HFFc6 (cell line): ENCODE results near the gene PPIL4. TPM values are rescaled to one million over a fixed set of nuclear protein-coding genes. Genes with fewer than 3 reads are reported as not detected.

Source experiments
- DNase-seq: peaks from one replicate; pipeline ENCODE4 v3.0.0-alpha.2; 2018
- H3K27ac Mint-ChIP-seq: 2 replicates; pipeline ENCODE4 v1.8.0; 2020; ENCODE audit warnings: mild to moderate bottlenecking, mixed read lengths
- H3K27me3 Mint-ChIP-seq: 2 replicates; pipeline ENCODE4 v1.8.0; 2021; ENCODE audit warnings: mild to moderate bottlenecking, moderate library complexity, mixed read lengths; ENCODE audit not compliant: insufficient read depth
- H3K36me3 Mint-ChIP-seq: 2 replicates; pipeline ENCODE4 v1.8.0; 2021; ENCODE audit warnings: low read depth, mixed read lengths
- H3K4me1 Mint-ChIP-seq: 2 replicates; pipeline ENCODE4 v1.8.0; 2020; ENCODE audit warnings: low read depth, mixed read lengths
- H3K4me3 Mint-ChIP-seq: 2 replicates; pipeline ENCODE4 v1.8.0; 2020; ENCODE audit warnings: mild to moderate bottlenecking, moderate library complexity, mixed read lengths
- H3K9me3 Mint-ChIP-seq: 2 replicates; pipeline ENCODE4 v1.8.0; 2020; ENCODE audit warnings: mild to moderate bottlenecking, mixed read lengths
- CTCF ChIP-seq: fragments of 200-600 bp; sonication (generic); IDR thresholded peaks from 2 replicates; pipeline ENCODE4 v1.5.0; 2021; ENCODE audit warnings: antibody characterized with exemption, mild to moderate bottlenecking
- total RNA-seq, 6 experiments: library from RNA; stranded (reverse); fragmentation: NEBNext Ultra II Directional; extraction: Animal tissue kit (Norgen Biotek cat#: 25700); gene quantifications; 2 replicates in 1 of 6; 3 replicates in 5 of 6; pipeline ENCODE4 v1.2.3, GENCODE V29; 2021

The PPIL4 gene
- total RNA-seq, 6 experiments from 2014 or later: 31.9 to 35.1 (median 34.6) TPM

DNA sequence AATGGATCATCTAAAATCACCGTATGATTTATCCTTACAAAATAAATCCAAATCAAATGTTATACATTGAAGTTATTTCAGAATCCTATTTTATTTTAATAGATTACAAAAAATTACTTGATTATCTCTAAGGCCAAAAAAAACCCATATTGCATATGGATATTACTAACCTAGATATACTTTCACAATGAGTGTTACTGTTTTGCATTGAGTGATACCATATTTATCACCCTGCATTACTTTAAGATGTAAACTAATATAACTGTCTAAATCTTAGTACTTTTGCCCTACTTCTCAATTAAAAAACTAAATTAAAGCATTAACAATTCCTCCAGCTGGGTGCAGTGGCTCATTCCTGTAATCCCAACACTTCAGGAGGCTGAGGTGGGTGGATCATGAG, 11.1 kb downstream of the PPIL4 start:
- Mint-ChIP-seq H3K36me3 (peaks cover 34% of the 10 kb centered on the region), H3K9me3 (no peaks in the 10 kb centered on the region)

DNA sequence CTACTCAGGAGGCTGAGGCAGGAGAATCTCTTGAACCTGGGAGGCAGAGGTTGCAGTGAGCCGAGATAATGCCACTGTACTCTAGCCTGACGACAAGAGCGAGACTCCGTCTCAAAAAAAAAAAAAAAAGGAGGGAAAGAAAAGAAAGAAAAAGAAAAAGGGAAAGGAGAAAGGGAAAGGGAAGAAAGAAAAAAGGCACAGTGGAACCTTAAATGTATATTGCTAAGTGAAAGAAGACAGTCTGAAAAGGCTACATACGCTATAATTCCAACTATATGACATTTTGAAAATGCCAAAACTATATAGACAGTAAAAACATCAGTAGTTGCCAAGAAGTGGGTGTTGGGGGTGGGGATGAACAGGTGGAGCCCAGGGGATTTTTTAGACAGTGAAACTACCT, 16.2 kb downstream of the PPIL4 start:
- Mint-ChIP-seq H3K27me3 (no peaks in the 10 kb centered on the region; the same call in 1 of the 2 replicates), H3K4me3 (no peak overlapping the region), H3K9me3 (no peaks in the 10 kb centered on the region), H3K27ac (no peak overlapping the region), H3K36me3 (peaks cover 24% of the 10 kb centered on the region), H3K4me1 (no peaks in the 10 kb centered on the region)
- no peak for TF ChIP-seq CTCF
- DNase-seq: no peak

More for the DNA sequence above, 11.1 kb downstream of the PPIL4 start:
- no peak for TF ChIP-seq CTCF
- no peak for DNase-seq
- Mint-ChIP-seq H3K4me3 (no peak overlapping the region), H3K27ac (no peak overlapping the region), H3K4me1 (no peaks in the 10 kb centered on the region), H3K27me3 (no peaks in the 10 kb centered on the region; the same call in 1 of the 2 replicates)

- Mint-ChIP-seq H3K4me1 (peaks cover 15% of the 10 kb centered on the region), H3K27me3 (no peaks in the 10 kb centered on the region; the same call in 1 of the 2 replicates), H3K9me3 (no peaks in the 10 kb centered on the region), H3K36me3 (peaks cover 11% of the 10 kb centered on the region; the same call in 1 of the 2 replicates), H3K27ac (no peak overlapping the region), H3K4me3 (no peak overlapping the region)
- no peak for TF ChIP-seq CTCF
- no peak for DNase-seq
Measured at GRCh38 chr6:149515494-149515893, 30.3 kb downstream of the PPIL4 start.

DNA sequence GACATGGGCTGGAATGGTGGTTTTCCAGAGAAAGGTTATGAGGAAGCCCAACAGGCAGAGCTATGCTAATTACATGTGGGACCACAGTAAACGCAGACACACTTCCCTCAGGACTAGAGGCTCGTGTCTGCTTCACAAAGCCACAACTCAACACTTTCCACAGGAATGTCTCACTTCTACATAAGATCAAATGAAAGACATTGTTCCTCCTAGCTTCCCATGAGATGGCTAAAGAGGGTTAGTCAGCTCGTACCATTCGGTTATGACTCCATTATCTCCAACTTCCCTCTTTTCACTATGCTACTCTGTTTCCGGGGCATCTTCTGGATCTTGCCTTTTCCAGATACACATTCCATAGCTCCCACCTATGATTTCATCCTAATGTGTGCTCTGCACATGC, 31.9 kb downstream of the PPIL4 start:
- no peak for TF ChIP-seq CTCF
- H3K27ac Mint-ChIP-seq: no peak overlapping the region
- no peaks in the 10 kb centered on the region for H3K9me3 Mint-ChIP-seq
- peaks cover 11% of the 10 kb centered on the region; the same call in 1 of the 2 replicates for H3K36me3 Mint-ChIP-seq
- DNase-seq: no peak
- no peak overlapping the region for H3K4me3 Mint-ChIP-seq
- peaks cover 18% of the 10 kb centered on the region for H3K4me1 Mint-ChIP-seq
- no peaks in the 10 kb centered on the region; the same call in 1 of the 2 replicates for H3K27me3 Mint-ChIP-seq

GRCh38 chr6:149510793-149511512, 34.9 kb downstream of the PPIL4 start:
- peaks cover 18% of the 10 kb centered on the region for H3K36me3 Mint-ChIP-seq

More at GRCh38 chr6:149510793-149511512, 34.9 kb downstream of the PPIL4 start:
- H3K9me3 Mint-ChIP-seq: no peaks in the 10 kb centered on the region
- no peak for TF ChIP-seq CTCF
- H3K4me3 Mint-ChIP-seq: no peak overlapping the region
- no peak for DNase-seq
- H3K27ac Mint-ChIP-seq: no peak overlapping the region
- no peaks in the 10 kb centered on the region; the same call in 1 of the 2 replicates for H3K27me3 Mint-ChIP-seq
- H3K4me1 Mint-ChIP-seq: peaks cover 7% of the 10 kb centered on the region; the same call in 1 of the 2 replicates
